ENCODE data around the gene IQGAP2.

DNA sequence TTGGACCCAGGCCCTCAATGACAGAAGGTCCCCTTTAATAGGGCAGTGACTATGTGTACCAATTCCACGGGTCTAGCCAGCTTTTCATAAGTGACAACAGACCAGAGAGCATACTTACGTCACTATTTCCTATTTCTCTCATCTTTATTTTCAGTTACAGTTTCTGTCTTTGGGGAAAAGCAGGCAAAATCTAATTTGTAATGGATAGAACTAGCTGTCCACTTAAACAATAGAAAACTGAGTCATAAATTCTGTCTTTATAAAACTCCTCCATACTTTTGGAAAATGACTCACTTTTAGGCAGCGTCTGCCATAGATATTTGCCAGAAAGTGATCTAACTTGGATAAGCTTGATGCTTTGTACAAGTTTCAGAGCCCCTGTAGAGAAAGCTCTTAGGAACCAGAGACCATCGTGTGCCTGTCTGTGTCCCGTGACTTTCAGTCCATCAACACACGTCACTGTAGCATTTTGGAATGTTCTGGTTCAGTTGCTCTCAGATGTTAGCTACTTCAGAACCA lies 118.2 kb downstream of the IQGAP2 start:
- TF ChIP-seq, protein P1, sequence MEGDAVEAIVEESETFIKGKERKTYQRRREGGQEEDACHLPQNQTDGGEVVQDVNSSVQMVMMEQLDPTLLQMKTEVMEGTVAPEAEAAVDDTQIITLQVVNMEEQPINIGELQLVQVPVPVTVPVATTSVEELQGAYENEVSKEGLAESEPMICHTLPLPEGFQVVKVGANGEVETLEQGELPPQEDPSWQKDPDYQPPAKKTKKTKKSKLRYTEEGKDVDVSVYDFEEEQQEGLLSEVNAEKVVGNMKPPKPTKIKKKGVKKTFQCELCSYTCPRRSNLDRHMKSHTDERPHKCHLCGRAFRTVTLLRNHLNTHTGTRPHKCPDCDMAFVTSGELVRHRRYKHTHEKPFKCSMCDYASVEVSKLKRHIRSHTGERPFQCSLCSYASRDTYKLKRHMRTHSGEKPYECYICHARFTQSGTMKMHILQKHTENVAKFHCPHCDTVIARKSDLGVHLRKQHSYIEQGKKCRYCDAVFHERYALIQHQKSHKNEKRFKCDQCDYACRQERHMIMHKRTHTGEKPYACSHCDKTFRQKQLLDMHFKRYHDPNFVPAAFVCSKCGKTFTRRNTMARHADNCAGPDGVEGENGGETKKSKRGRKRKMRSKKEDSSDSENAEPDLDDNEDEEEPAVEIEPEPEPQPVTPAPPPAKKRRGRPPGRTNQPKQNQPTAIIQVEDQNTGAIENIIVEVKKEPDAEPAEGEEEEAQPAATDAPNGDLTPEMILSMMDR (IDR thresholded peaks at IDR 0.05), result no peak
- no peak for TF ChIP-seq POLR2A (IDR thresholded peaks at IDR 0.05)
